ENCODE measurements around the gene ST6GALNAC6. TPM values are rescaled to one million over a fixed set of nuclear protein-coding genes. Genes with fewer than 3 reads are reported as not detected.

ST6GALNAC6 gene
- total RNA-seq, 1 donor from 2014 or later: 82.0 TPM

GRCh38 chr9:127876026-127876763, 23.2 kb downstream of the ST6GALNAC6 start:
- peak overlapping the region; percentile 78 for H3K27ac ChIP-seq
- peak overlapping the region; percentile 67 for H3K4me3 ChIP-seq
- TF ChIP-seq CTCF (IDR thresholded peaks at IDR 0.05): no peak
- intact Hi-C loops (cut with DNase I): no loop called here
- H3K36me3 ChIP-seq: peaks cover 19% of the 10 kb centered on the region
- H3K4me1 ChIP-seq: peaks cover 54% of the 10 kb centered on the region
- DNase-seq (peak; percentile 77), ATAC-seq (peak; percentile 63 to 64)
- no peaks in the 10 kb centered on the region for H3K27me3 ChIP-seq (ENCODE audit: low read depth)
- H3K9me3 ChIP-seq: no peaks in the 10 kb centered on the region

GRCh38 chr9:127875306-127875966, 24.0 kb downstream of the ST6GALNAC6 start:
- intact Hi-C loops (cut with DNase I): no loop called here
- H3K4me3 ChIP-seq: peak overlapping the region; percentile 67
- peaks cover 54% of the 10 kb centered on the region for H3K4me1 ChIP-seq
- H3K36me3 ChIP-seq: peaks cover 27% of the 10 kb centered on the region
- no peak for ATAC-seq
- no peak for DNase-seq
- peak overlapping the region; percentile 78 for H3K27ac ChIP-seq
- no peak for TF ChIP-seq CTCF (IDR thresholded peaks at IDR 0.05)
- H3K27me3 ChIP-seq (ENCODE audit: low read depth): no peaks in the 10 kb centered on the region
- H3K9me3 ChIP-seq: no peaks in the 10 kb centered on the region

- intact Hi-C loops (cut with DNase I): no loop called here
- Histone ChIP-seq H3K27ac (peak overlapping the region; percentile 56), H3K4me1 (peaks cover 60% of the 10 kb centered on the region), H3K9me3 (no peaks in the 10 kb centered on the region), H3K27me3 (ENCODE audit: low read depth) (no peaks in the 10 kb centered on the region), H3K36me3 (peaks cover 30% of the 10 kb centered on the region), H3K4me3 (peak overlapping the region; percentile 29)
- ATAC-seq (no peak), DNase-seq (no peak)
- no peak for TF ChIP-seq CTCF (IDR thresholded peaks at IDR 0.05)
Measured at GRCh38 chr9:127874301-127875221, 24.8 kb downstream of the ST6GALNAC6 start.

- Histone ChIP-seq H3K27ac (peak overlapping the region; percentile 56), H3K27me3 (ENCODE audit: low read depth) (no peaks in the 10 kb centered on the region), H3K9me3 (no peaks in the 10 kb centered on the region), H3K4me3 (peak overlapping the region; percentile 29), H3K36me3 (peaks cover 32% of the 10 kb centered on the region), H3K4me1 (peaks cover 67% of the 10 kb centered on the region)
- peak; percentile 83 for DNase-seq
- ATAC-seq: peak in 1 of 2 donors; percentile 27
- no peak for TF ChIP-seq CTCF (IDR thresholded peaks at IDR 0.05)
- intact Hi-C loops (cut with DNase I): no loop called here
Measured at GRCh38 chr9:127873886-127874285, 25.5 kb downstream of the ST6GALNAC6 start.

- Histone ChIP-seq H3K9me3 (no peaks in the 10 kb centered on the region), H3K4me1 (peaks cover 64% of the 10 kb centered on the region), H3K27me3 (ENCODE audit: low read depth) (no peaks in the 10 kb centered on the region), H3K36me3 (peaks cover 36% of the 10 kb centered on the region), H3K27ac (no peak overlapping the region), H3K4me3 (no peak overlapping the region)
- ATAC-seq: no peak
- intact Hi-C loops (cut with DNase I): no loop called here
- no peak for TF ChIP-seq CTCF (IDR thresholded peaks at IDR 0.05)
- no peak for DNase-seq
Measured at GRCh38 chr9:127873223-127873691, 26.1 kb downstream of the ST6GALNAC6 start.

Measured in lower lobe of right lung (tissue), 2 donors.